ENCODE results near the gene AKAIN1.

- TF ChIP-seq CTCF (IDR thresholded peaks at IDR 0.05) (no peak), POLR2A (IDR thresholded peaks at IDR 0.05) (no peak)
Measured at GRCh38 chr18:5158172-5158571, 38.9 kb downstream of the AKAIN1 start.
